ENCODE results near the gene ADGRB3. TPM values are rescaled to one million over a fixed set of nuclear protein-coding genes. Genes with fewer than 3 reads are reported as not detected.

The ADGRB3 gene
- polyA plus RNA-seq, 3 donors = 0.04 to 0.23 (median 0.05) TPM

DNA sequence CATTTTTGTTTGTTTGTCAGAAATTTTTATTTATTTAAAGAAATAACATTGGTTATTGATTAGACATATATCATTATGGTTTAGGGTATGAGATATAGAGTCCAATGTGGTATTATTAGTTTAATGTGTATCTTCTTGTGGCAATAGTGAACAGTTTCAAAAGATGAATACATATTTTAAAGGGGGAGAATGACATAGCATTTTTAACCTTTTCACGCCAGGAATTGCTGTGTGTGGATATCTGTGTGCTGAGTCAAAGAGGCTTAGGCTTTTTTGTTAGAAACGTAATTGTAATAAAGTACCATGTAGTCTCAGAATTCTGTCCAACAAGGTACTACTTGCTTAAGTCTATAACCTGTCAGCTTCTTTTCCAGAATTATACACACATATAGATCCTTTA lies 451.6 kb downstream of the ADGRB3 start:
- Histone ChIP-seq H3K27me3 (ENCODE audit: control insufficient read depth in 2 of 2, insufficient read depth in 2 of 2, low read length in 2 of 2) (no peaks in the 10 kb centered on the region), H3K9ac (ENCODE audit: insufficient read depth, low read length, poor library complexity, severe bottlenecking) (no peak overlapping the region), H3K79me2 (ENCODE audit: insufficient read depth, low read length) (no peaks in the 10 kb centered on the region), H3K4me3 (replicated peaks in 1 of 3; ENCODE audit: low read depth in 2 of 3, low read length in 3 of 3) (no peak overlapping the region), H4K20me1 (ENCODE audit: insufficient read depth, low read length) (no peaks in the 10 kb centered on the region), H3K4me2 (replicated peaks; ENCODE audit: extremely low read depth, low read length, poor library complexity, severe bottlenecking) (no peak overlapping the region), H3K36me3 (replicated peaks in 1 of 2; ENCODE audit: control insufficient read depth in 1 of 2, insufficient read depth in 2 of 2, low read length in 2 of 2) (no peaks in the 10 kb centered on the region), H2AFZ (ENCODE audit: insufficient read depth, low read depth, low read length, poor library complexity, severe bottlenecking) (no peak overlapping the region), H3K4me1 (ENCODE audit: control insufficient read depth in 1 of 2, insufficient read depth in 2 of 2, low read length in 2 of 2) (no peaks in the 10 kb centered on the region), H3K27ac (ENCODE audit: low read depth in 1 of 2, low read length in 2 of 2) (no peak overlapping the region), H3K9me3 (replicated peaks in 1 of 2; ENCODE audit: control insufficient read depth in 1 of 2, insufficient read depth in 1 of 2, low read length in 2 of 2) (no peaks in the 10 kb centered on the region)
- no peak overlapping the region for H3K4me3 Mint-ChIP-seq
- no peak for DNase-seq
- TF ChIP-seq, protein P1, sequence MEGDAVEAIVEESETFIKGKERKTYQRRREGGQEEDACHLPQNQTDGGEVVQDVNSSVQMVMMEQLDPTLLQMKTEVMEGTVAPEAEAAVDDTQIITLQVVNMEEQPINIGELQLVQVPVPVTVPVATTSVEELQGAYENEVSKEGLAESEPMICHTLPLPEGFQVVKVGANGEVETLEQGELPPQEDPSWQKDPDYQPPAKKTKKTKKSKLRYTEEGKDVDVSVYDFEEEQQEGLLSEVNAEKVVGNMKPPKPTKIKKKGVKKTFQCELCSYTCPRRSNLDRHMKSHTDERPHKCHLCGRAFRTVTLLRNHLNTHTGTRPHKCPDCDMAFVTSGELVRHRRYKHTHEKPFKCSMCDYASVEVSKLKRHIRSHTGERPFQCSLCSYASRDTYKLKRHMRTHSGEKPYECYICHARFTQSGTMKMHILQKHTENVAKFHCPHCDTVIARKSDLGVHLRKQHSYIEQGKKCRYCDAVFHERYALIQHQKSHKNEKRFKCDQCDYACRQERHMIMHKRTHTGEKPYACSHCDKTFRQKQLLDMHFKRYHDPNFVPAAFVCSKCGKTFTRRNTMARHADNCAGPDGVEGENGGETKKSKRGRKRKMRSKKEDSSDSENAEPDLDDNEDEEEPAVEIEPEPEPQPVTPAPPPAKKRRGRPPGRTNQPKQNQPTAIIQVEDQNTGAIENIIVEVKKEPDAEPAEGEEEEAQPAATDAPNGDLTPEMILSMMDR (IDR thresholded peaks at IDR 0.05) = no peak
- WGBS (ENCODE audit: insufficient coverage) = 80% methylated on average over 2 of the region's 2 CpGs
- no peaks in the 10 kb centered on the region for H3K27me3 Mint-ChIP-seq (ENCODE audit: low read depth in 3 of 3)
- peaks cover 0 to 2% (median 0%) of the 10 kb centered on the region in 7 donors for H3K9me3 Mint-ChIP-seq
- intact Hi-C loops (cut with micrococcal nuclease) = no loop called here
- no peak overlapping the region for H3K27ac Mint-ChIP-seq
- H3K36me3 Mint-ChIP-seq = no peaks in the 10 kb centered on the region
- H3K4me1 Mint-ChIP-seq = no peaks in the 10 kb centered on the region

DNA sequence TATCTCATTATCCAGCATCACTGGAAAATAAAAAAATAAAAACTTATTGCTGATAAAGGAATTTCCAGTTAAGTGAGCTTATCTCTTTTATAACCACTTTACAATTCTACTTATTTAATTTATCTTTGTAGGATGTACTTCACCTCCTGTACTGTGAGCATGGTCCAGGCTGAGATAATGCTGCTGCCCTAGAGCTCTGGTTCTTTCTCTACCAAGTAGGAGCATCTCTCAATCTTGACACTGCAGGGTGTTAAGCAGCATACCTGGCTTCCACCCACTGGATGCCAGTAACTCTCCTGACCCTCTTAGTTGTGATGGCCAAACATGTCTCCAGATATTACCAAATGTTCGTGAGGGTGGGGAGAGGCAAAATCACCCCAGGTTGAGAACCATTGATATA lies 454.5 kb downstream of the ADGRB3 start:
- Mint-ChIP-seq H3K27me3 (ENCODE audit: low read depth in 3 of 3) (peaks cover 0 to 2% (median 0%) of the 10 kb centered on the region in 3 donors), H3K36me3 (no peaks in the 10 kb centered on the region), H3K27ac (no peak overlapping the region), H3K4me3 (no peak overlapping the region), H3K9me3 (peaks cover 0 to 8% (median 2%) of the 10 kb centered on the region in 7 donors), H3K4me1 (no peaks in the 10 kb centered on the region)
- Histone ChIP-seq H3K27ac (ENCODE audit: low read depth in 1 of 2, low read length in 2 of 2) (no peak overlapping the region), H3K9me3 (replicated peaks in 1 of 2; ENCODE audit: control insufficient read depth in 1 of 2, insufficient read depth in 1 of 2, low read length in 2 of 2) (no peaks in the 10 kb centered on the region), H3K4me1 (ENCODE audit: control insufficient read depth in 1 of 2, insufficient read depth in 2 of 2, low read length in 2 of 2) (no peaks in the 10 kb centered on the region), H2AFZ (ENCODE audit: insufficient read depth, low read depth, low read length, poor library complexity, severe bottlenecking) (no peak overlapping the region), H3K27me3 (ENCODE audit: control insufficient read depth in 2 of 2, insufficient read depth in 2 of 2, low read length in 2 of 2) (no peaks in the 10 kb centered on the region), H3K4me2 (replicated peaks; ENCODE audit: extremely low read depth, low read length, poor library complexity, severe bottlenecking) (no peak overlapping the region), H3K4me3 (replicated peaks in 1 of 3; ENCODE audit: low read depth in 2 of 3, low read length in 3 of 3) (no peak overlapping the region), H4K20me1 (ENCODE audit: insufficient read depth, low read length) (no peaks in the 10 kb centered on the region), H3K9ac (ENCODE audit: insufficient read depth, low read length, poor library complexity, severe bottlenecking) (no peak overlapping the region), H3K36me3 (replicated peaks in 1 of 2; ENCODE audit: control insufficient read depth in 1 of 2, insufficient read depth in 2 of 2, low read length in 2 of 2) (no peaks in the 10 kb centered on the region), H3K79me2 (ENCODE audit: insufficient read depth, low read length) (no peaks in the 10 kb centered on the region)
- no peak for DNase-seq
- WGBS (ENCODE audit: insufficient coverage) = no CpG with 5 or more reads among the region's 1 CpG
- TF ChIP-seq, protein P1 (IDR thresholded peaks at IDR 0.05) = no peak
- intact Hi-C loops (cut with micrococcal nuclease) = no loop called here
